Middle frontal gyrus (tissue), 1 donor: ENCODE results near the gene NBPF1.
"Not testable (repeated sequence)": the region's sequence is repeated elsewhere in the genome, so short reads cannot be mapped to it uniquely, and the experiment has no call there.

Source experiments
- DNase-seq: peaks from one replicate; pipeline ENCODE4 v3.0.0-alpha.2; 2015; ENCODE audit warnings: low spot score; ENCODE audit errors: extremely low spot score

Gene NBPF1

GRCh38 chr1:16553244-16553643 is 60.1 kb downstream of the NBPF1 start:
- not testable (repeated sequence) for DNase-seq

DNA sequence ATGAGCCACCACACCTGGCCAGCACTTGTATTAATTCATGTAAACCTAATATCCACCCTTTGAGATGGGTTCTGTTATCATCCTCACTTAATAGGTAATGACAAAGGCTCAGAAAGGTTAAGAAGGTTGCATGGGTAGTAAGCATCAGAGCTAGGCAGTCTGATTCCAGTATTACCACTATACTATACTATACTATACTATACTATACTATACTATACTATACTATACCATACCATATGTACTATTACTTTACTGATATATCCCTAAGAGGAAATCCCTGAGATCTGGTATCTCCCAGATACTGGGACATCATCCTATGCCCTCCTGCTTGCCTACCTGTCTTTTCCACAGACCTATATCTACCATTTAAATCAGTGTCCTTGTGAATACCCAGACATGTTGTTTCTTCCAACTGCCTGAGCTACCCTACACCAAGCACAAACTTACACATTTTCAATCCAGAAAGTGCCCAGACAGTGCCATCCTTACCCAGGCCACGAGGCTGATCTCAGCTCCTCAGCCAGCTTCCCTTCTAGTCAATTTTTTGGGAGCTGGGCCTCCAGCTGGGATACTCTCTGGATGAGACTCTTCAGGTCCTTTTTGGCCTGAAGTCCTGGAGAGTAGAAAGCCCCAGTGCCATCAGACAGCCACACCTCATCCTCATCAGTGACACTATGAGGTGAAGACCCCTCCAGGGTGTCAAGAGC is 63.0 kb downstream of the NBPF1 start:
- not testable (repeated sequence) for DNase-seq

GRCh38 chr1:16549545-16549944 is 63.8 kb downstream of the NBPF1 start:
- not testable (repeated sequence) for DNase-seq

DNA sequence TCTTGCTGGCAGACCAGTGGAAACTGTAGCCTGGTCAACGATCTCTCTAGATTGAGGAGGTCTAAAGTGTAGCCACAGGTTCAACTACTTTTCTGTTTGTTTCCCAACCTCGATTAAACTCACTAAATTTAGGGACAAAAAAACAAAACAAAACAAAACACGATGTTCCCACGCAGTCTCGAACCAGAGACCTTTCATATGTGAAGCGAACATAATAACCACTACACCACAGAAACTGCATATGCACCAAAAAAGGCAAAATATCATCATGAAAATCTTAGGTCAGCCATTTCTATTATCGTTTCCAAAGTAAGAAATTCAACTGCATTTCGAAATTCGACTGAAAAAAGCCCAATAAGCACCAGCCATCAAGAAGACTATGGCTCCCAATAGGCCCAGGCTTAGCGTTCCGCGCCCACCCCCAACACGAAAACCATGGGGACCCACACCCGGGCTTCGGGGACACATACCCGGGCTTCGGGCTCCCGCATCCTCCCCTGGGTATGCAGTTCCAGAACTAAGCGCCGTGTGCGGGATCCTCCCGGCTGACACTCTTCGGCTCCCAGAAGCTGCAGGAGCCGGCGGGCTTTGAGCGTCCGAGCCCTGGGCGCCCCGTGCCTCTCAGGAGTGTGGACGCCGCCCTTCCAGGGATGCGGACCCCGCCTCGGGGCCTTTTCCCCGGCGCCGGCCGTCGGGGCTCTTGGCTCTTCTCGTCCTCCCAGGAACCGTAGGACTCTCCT is 65.7 kb downstream of the NBPF1 start:
- DNase-seq, result not testable (repeated sequence)

DNA sequence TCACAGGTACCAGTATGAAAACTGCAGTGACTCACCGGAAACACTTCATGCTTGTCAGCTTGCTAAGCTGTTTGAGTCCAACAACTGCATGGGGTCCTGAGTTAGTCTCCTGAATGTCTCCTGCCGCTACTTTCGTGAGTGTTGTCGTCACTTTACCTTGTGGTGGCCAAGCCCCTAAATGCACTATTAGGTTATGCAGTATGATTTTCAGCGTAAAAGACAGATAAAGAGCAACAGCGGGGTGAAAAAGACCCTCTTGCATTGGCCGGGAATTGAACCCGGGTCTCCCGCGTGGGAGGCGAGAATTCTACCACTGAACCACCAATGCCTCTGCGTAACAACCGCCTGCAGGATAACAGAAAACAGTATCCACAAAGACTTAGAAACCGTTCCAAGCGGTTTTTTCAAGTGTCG is 67.7 kb downstream of the NBPF1 start:
- DNase-seq, result not testable (repeated sequence)

DNA sequence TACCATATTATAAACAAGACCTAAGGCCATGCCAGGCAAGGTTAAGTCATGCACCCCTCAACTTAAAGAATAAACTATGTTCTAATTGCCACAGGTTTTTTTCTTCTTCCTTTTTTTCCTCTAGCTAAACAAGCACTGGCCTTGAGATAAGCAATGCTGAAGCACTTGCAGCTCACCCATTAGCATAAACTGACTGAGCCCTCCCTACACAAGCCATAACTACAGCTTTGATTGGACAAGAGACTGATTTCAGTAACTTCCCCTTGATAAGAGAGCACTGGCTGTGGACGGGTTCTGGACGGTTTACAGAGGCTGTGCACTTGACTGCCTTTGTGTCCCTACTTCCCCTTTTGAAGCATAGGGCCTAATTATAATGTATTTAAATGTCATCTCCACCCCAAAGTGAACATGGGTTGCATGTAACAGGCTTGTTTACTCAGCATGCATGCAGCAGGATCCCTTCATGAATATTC is 72.9 kb downstream of the NBPF1 start:
- not testable (repeated sequence) for DNase-seq

DNA sequence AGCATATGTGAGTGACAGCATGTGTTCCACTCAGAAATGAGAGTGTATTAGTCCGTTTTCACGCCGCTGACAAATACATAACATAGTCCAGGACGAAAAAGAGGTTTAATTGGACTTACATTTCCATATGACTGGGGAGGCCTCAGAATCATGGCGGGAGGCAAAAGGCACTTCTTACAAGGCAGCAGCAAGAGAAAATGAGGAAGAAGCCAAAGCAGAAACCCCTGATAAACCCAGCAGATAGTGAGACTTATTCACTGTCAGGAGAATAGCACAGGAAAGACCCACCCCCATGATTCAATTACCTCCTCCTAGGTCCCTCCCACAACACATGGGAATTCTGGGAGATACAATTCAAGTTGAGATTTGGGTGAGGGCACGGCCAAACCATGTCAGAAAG is 75.8 kb downstream of the NBPF1 start:
- not testable (repeated sequence) for DNase-seq

DNA sequence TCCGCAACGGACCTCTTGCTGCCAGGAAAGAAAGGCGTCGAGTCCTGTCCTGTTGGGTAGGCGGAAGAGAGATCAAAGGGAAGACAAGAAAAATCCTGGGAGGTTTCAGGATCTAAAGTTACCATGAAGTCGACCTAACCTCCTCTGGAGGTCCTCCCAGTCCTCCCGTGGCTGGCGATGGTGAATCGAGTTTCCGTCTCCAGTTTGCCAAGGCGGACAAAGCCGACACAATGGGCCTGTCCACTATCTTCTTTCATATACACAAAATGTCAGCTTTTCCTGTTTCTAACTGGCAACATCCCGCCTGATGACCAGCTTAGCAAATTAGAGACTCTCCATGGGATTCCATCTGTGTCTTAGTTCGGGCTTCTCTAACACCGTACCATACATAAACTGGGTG is 76.6 kb downstream of the NBPF1 start:
- DNase-seq, result not testable (repeated sequence)

DNA sequence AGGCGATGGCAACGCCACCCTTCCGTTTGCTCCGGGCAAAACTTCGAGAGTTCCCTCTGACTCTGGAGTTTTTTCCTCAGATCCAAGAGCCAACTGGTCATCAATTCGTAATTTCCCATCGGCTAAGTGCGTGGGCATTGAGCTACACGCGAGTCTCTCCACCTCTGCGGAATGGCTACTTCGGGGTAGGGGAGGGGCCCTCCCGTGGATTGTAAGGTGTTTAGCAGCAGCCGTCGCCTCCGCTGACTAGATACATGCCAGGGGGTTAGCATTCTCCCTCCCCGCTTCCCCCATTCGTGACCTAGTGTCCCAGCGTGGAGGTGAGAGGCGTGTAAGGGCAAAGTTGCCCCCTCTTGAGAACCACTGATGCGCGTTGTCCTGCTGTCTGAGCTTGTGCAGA is 77.5 kb downstream of the NBPF1 start:
- DNase-seq, result not testable (repeated sequence)

- not testable (repeated sequence) for DNase-seq
These were observed 77.9 kb downstream of the NBPF1 start for GRCh38 chr1:16535487-16535886.

DNA sequence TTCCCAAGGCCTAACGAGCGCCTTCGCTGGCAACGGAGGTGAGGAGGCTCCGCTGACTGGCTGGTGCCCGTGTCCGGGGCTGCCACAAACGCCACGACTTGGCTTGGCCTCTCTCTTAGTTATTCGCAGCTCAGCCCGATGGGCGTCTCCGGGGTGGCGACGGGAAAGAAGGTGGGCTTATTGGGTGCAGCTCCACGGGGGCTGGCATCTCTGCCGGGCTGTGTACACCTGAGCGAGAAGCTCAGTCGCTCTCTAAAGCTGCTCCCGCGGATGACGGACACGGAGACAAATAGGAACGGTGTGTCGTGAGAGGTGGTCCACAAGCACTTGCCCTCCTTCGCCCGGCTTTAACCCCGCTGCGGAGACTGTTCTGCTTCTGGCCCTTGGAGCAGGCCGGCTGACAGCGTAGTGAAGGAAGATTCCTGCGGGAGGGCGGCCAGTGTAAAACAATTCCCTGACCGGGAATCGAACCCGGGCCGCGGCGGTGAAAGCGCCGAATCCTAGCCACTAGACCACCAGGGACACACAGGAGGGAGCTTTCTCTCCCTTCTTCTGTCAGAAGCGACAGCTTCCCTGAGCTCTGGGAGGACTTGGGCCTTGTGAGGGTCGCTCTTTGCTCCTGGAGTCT is 78.4 kb downstream of the NBPF1 start:
- DNase-seq, result not testable (repeated sequence)

- not testable (repeated sequence) for DNase-seq
These were observed 79.0 kb downstream of the NBPF1 start for GRCh38 chr1:16534239-16534828.

- not testable (repeated sequence) for DNase-seq
These were observed 81.0 kb downstream of the NBPF1 start for GRCh38 chr1:16532235-16532991.

- DNase-seq, result not testable (repeated sequence)
These were observed 85.0 kb downstream of the NBPF1 start for GRCh38 chr1:16528338-16528737.

GRCh38 chr1:16525769-16526168 is 87.6 kb downstream of the NBPF1 start:
- not testable (repeated sequence) for DNase-seq

DNA sequence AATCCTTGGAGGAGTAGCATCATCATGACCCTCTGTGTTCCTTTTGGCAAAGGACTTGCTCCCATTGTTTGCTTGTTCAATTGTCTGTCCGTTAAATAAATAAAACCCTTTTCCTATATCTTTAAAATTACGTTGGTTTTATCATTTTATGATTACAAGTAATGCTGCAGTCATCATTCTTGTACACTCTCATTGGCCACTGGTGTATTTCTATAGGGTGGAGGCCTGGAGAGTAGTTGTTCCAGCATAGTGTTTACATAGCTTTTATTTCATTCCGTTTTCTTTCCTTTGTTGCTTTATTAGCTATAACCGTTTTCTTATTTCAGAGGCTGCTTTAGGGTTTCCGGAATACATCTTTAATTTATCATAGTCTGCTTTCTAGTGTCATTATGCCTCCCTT is 91.7 kb downstream of the NBPF1 start:
- DNase-seq, result not testable (repeated sequence)

- DNase-seq, result no peak
These were observed 92.1 kb downstream of the NBPF1 start for GRCh38 chr1:16521288-16521583.

GRCh38 chr1:16520435-16521287 is 92.7 kb downstream of the NBPF1 start:
- not testable (repeated sequence) for DNase-seq

- not testable (repeated sequence) for DNase-seq
These were observed 94.0 kb downstream of the NBPF1 start for GRCh38 chr1:16519255-16519951.

DNA sequence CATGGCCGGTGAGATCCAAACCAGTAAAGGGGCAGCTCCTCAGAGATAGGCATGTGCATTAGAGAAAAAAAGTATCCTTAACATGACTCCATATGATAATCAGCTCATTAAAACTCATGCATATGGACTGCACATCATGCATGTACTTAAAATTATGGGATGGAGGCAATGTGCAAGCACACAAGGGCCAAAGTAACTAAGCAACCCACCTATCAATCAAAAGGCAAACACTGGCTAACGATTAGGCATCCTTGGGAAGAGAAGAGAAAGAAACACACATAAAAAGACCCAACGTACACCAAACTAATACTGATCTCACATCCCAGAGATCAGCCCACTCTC is 94.5 kb downstream of the NBPF1 start:
- not testable (repeated sequence) for DNase-seq
